Fibroblast of lung (primary cell): ENCODE data around the gene USP36. TPM values are rescaled to one million over a fixed set of nuclear protein-coding genes. Genes with fewer than 3 reads are reported as not detected.
"Not testable (repeated sequence)": the region's sequence is repeated elsewhere in the genome, so short reads cannot be mapped to it uniquely, and the experiment has no call there.

Experiments
- DNase-seq, 2 donors: peaks; one replicate each; pipeline versions ENCODE4 v3.0.0 to v3.0.0-alpha.2; 2010; ENCODE audit warnings: low read depth in 2 of 2
- H2AFZ ChIP-seq: 2 replicates; pipeline ENCODE4 v1.5.1; 2012; ENCODE audit warnings: low read length, control low read depth, inconsistent platforms
- H3K27ac ChIP-seq: 2 replicates; pipeline ENCODE4 v1.5.1; 2011; ENCODE audit warnings: low read length, control low read depth; ENCODE audit not compliant: insufficient read depth
- H3K27me3 ChIP-seq: 2 replicates; pipeline ENCODE4 v1.5.1; 2011; ENCODE audit warnings: mild to moderate bottlenecking, low read length; ENCODE audit not compliant: control insufficient read depth, insufficient read depth
- H3K36me3 ChIP-seq: 2 replicates; pipeline ENCODE4 v1.5.1; 2011; ENCODE audit warnings: low read length; ENCODE audit not compliant: control insufficient read depth, insufficient read depth
- H3K4me1 ChIP-seq: 2 replicates; pipeline ENCODE4 v1.5.1; 2011; ENCODE audit warnings: low read length; ENCODE audit not compliant: control insufficient read depth, insufficient read depth; ENCODE audit errors: extremely low read depth
- H3K4me2 ChIP-seq: 2 replicates; pipeline ENCODE4 v1.5.1; 2011; ENCODE audit warnings: low read length, control low read depth; ENCODE audit not compliant: insufficient read depth; ENCODE audit errors: extremely low read depth
- H3K4me3 ChIP-seq, 4 experiments: fragments of 200-600 bp in 1 of 4; sonication (generic) in 1 of 4; replicated peaks in 1 of 4; 2 replicates each; pipeline ENCODE4 v1.5.1; 2011 to 2016; ENCODE audit warnings: low read length in 4 of 4, low read depth in 3 of 4, mild to moderate bottlenecking in 3 of 4, control low read depth in 2 of 4, inconsistent platforms in 1 of 4, mixed read lengths in 1 of 4; ENCODE audit not compliant: insufficient read depth in 1 of 4; ENCODE audit errors: control extremely low read depth in 1 of 4
- H3K79me2 ChIP-seq: 2 replicates; pipeline ENCODE4 v1.5.1; 2012; ENCODE audit warnings: mild to moderate bottlenecking, low read length, inconsistent platforms; ENCODE audit not compliant: control insufficient read depth, insufficient read depth
- H3K9ac ChIP-seq: 2 replicates; pipeline ENCODE4 v1.5.1; 2011; ENCODE audit warnings: mild to moderate bottlenecking, low read length, control low read depth; ENCODE audit not compliant: insufficient read depth
- H3K9me3 ChIP-seq: 2 replicates; pipeline ENCODE4 v1.5.1; 2012; ENCODE audit warnings: low read depth, low read length; ENCODE audit not compliant: control insufficient read depth, insufficient read depth
- H4K20me1 ChIP-seq: 2 replicates; pipeline ENCODE4 v1.5.1; 2011; ENCODE audit warnings: low read length; ENCODE audit not compliant: control insufficient read depth, insufficient read depth; ENCODE audit errors: extremely low read depth
- EZH2 ChIP-seq: IDR thresholded peaks from 2 replicates; pipeline ENCODE4 v1.5.1; 2012; ENCODE audit warnings: low read length, control low read depth, mild to moderate bottlenecking; ENCODE audit errors: missing control alignments
- polyA plus RNA-seq, 2 donors: library from polyadenylated mRNA; depleted of rRNA in 1 of 2; stranded (reverse) in 1 of 2; unstranded in 1 of 2; fragments of >200 nt; gene quantifications; 2 replicates each; pipeline ENCODE4 v1.2.1, GENCODE V29; 2011 to 2012; ENCODE audit warnings: missing spikeins in 1 of 2
- total RNA-seq: library from RNA; depleted of rRNA; stranded (reverse); fragments of >200 nt; gene quantifications from 2 replicates; pipeline ENCODE4 v1.2.1, GENCODE V29; 2014
- TF ChIP-seq, protein P1 (sequence below), 2 donors: IDR thresholded peaks in 1 of 2; conservative IDR thresholded peaks in 1 of 2; 1 replicate in 1 of 2; 2 replicates in 1 of 2; pipeline ENCODE4 v1.5.1; 2011 to 2012; ENCODE audit warnings: low read length in 2 of 2, control low read depth in 1 of 2, inconsistent platforms in 1 of 2, low read depth in 1 of 2, mild to moderate bottlenecking in 1 of 2

Gene USP36
- total and polyA plus RNA-seq, 2 donors (not counting 1 experiment from before 2014, with no cell fraction given): 15.4 to 18.3 TPM

DNA sequence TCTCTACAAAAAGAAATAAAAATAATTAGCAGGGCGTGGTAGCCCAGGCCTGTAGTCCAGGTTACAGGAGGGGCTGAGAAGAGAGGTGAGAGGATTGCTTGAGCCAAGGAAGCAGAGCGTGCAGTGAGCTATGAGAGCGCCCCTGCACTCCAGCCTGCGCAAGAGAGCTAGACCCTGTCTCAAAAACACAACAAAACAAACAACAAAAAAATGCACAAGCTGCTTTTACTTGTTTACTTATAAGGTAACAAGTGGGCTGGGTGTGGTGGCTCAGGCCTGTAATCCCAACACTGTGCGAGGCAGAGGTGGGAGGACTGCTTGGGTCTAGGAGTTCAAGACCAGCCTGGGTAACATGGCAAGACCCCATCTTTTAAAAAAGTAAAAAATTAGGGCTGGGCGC, 60.3 kb downstream of the USP36 start:
- H3K27me3 ChIP-seq: no peaks in the 10 kb centered on the region
- DNase-seq: no peak
- no peak for TF ChIP-seq EZH2
- TF ChIP-seq, protein P1, sequence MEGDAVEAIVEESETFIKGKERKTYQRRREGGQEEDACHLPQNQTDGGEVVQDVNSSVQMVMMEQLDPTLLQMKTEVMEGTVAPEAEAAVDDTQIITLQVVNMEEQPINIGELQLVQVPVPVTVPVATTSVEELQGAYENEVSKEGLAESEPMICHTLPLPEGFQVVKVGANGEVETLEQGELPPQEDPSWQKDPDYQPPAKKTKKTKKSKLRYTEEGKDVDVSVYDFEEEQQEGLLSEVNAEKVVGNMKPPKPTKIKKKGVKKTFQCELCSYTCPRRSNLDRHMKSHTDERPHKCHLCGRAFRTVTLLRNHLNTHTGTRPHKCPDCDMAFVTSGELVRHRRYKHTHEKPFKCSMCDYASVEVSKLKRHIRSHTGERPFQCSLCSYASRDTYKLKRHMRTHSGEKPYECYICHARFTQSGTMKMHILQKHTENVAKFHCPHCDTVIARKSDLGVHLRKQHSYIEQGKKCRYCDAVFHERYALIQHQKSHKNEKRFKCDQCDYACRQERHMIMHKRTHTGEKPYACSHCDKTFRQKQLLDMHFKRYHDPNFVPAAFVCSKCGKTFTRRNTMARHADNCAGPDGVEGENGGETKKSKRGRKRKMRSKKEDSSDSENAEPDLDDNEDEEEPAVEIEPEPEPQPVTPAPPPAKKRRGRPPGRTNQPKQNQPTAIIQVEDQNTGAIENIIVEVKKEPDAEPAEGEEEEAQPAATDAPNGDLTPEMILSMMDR (conservative IDR thresholded peaks at IDR 0.05 in 1 of 2, IDR thresholded peaks at IDR 0.05 in 1 of 2; ENCODE audit: low read depth in 1 of 2, low read length in 2 of 2): no peak
- H3K9ac ChIP-seq: no peak overlapping the region
- no peak overlapping the region for H2AFZ ChIP-seq
- H3K9me3 ChIP-seq: no peaks in the 10 kb centered on the region
- H3K27ac ChIP-seq: no peak overlapping the region
- no peaks in the 10 kb centered on the region for H3K4me1 ChIP-seq
- H3K4me2 ChIP-seq: peak overlapping the region; percentile 1
- H4K20me1 ChIP-seq: no peaks in the 10 kb centered on the region
- no peaks in the 10 kb centered on the region for H3K36me3 ChIP-seq
- peak overlapping the region in 1 of 4 experiments; percentile 74 for H3K4me3 ChIP-seq
- H3K79me2 ChIP-seq: peaks cover 19% of the 10 kb centered on the region

- Histone ChIP-seq H3K27ac (no peak overlapping the region), H4K20me1 (no peaks in the 10 kb centered on the region), H3K36me3 (no peaks in the 10 kb centered on the region), H3K79me2 (peaks cover 21% of the 10 kb centered on the region), H3K27me3 (no peaks in the 10 kb centered on the region), H3K4me1 (no peaks in the 10 kb centered on the region), H2AFZ (no peak overlapping the region), H3K9ac (no peak overlapping the region), H3K9me3 (no peaks in the 10 kb centered on the region), H3K4me3 (no peak overlapping the region), H3K4me2 (peak overlapping the region; percentile 11)
- no peak for DNase-seq
- no peak for TF ChIP-seq EZH2
- TF ChIP-seq, protein P1 (conservative IDR thresholded peaks at IDR 0.05 in 1 of 2, IDR thresholded peaks at IDR 0.05 in 1 of 2; ENCODE audit: low read depth in 1 of 2, low read length in 2 of 2): no peak
Observed at GRCh38 chr17:78779850-78780249, 60.8 kb downstream of the USP36 start.

GRCh38 chr17:78779286-78779651, 61.3 kb downstream of the USP36 start:
- H3K4me1 ChIP-seq, H3K27ac ChIP-seq, H3K4me2 ChIP-seq, H3K9me3 ChIP-seq, H2AFZ ChIP-seq, H4K20me1 ChIP-seq, H3K9ac ChIP-seq, H3K4me3 ChIP-seq, DNase-seq, H3K27me3 ChIP-seq, H3K36me3 ChIP-seq: not testable (repeated sequence)
- H3K79me2 ChIP-seq: peaks cover 21% of the 10 kb centered on the region
